Right lobe of liver (tissue), 6 donors: ENCODE results near the gene ZBTB16. TPM values are rescaled to one million over a fixed set of nuclear protein-coding genes. Genes with fewer than 3 reads are reported as not detected.

Source experiments
- ATAC-seq, 4 donors: fragments of 200-7000 bp; cut with Tn5 transposase; one replicate each; pipeline ENCODE4 v1.9.1; 2020; ENCODE audit warnings: mild to moderate bottlenecking in 4 of 4, moderate library complexity in 4 of 4
- DNase-seq, 3 donors: peaks; one replicate each; pipeline ENCODE4 v3.0.0-alpha.2; 2020
- H3K27ac ChIP-seq, 3 donors: fragments of 200-600 bp; one replicate each; pipeline ENCODE4 v1.8.0; 2022
- H3K27me3 ChIP-seq, 2 donors: fragments of 200-600 bp; one replicate each; pipeline ENCODE4 v1.8.0; 2022
- H3K36me3 ChIP-seq, 4 donors: fragments of 200-600 bp; sonication (generic) in 1 of 4; one replicate each; pipeline versions ENCODE4 v1.5.1 to v1.8.0; 2017 to 2022; ENCODE audit warnings: control low read depth in 1 of 4
- H3K4me1 ChIP-seq, 4 donors: fragments of 200-600 bp; sonication (generic) in 1 of 4; one replicate each; pipeline versions ENCODE4 v1.5.1 to v1.8.0; 2017 to 2022; ENCODE audit warnings: control low read depth in 1 of 4
- H3K4me3 ChIP-seq, 3 donors: fragments of 200-600 bp; one replicate each; pipeline ENCODE4 v1.8.0; 2022
- H3K9me3 ChIP-seq, 4 donors: fragments of 200-600 bp; sonication (generic) in 1 of 4; one replicate each; pipeline versions ENCODE4 v1.5.1 to v1.8.0; 2017 to 2022; ENCODE audit warnings: control low read depth in 1 of 4
- CTCF ChIP-seq, 4 donors: fragments of 200-600 bp in 3 of 4; fragments of 450-650 bp in 1 of 4; IDR thresholded peaks; one replicate each; pipeline versions ENCODE4 v1.5.1 to v1.8.0; 2016 to 2022; ENCODE audit warnings: antibody characterized with exemption in 4 of 4, mild to moderate bottlenecking in 2 of 4
- POLR2A ChIP-seq: fragments of 450-650 bp; IDR thresholded peaks from one replicate; pipeline ENCODE4 v1.6.1; 2017; ENCODE audit warnings: antibody characterized with exemption, mild to moderate bottlenecking
- WGBS: methylation state at CpG from one replicate; pipeline ENCODE4 v1.1.6; 2018; ENCODE audit warnings: low coverage, low lambda C conversion rate; ENCODE audit not compliant: insufficient coverage; ENCODE audit errors: missing lambda C conversion rate; 5-methylcytosine and 5-hydroxymethylcytosine counted together
- intact Hi-C, 2 donors: fragments of 100-400 bp; cut with DNase I; formaldehyde crosslinking; loops; one replicate each; pipeline versions ENCODE4 v1.11.2 to v1.14.1; 2022
- total RNA-seq, 6 experiments: library from RNA; depleted of rRNA in 2 of 6; stranded (reverse); fragments of >200 nt in 2 of 6; fragmentation: NEBNext Ultra II Directional in 3 of 6; extraction: Animal tissue kit (Norgen Biotek cat#: 25700) in 3 of 6; gene quantifications; one replicate each; pipeline versions ENCODE4 v1.1.0 to v1.2.4, GENCODE V29; 2016 to 2023
- donor health status: DM: no; HTN: yes; CAD: no.
- donor health status: DM: no; HTN: no; CAD: no.
- donor health status: DM: no; HTN: no; CAD: no.
- donor health status: DM: no; HTN: yes; CAD: no.
- donor health status: DM: no; HTN: yes; CAD: no.

The ZBTB16 gene
- total RNA-seq, 6 experiments from 2014 or later = 13.1 to 205 (median 52.2) TPM

- peak in 2 of 4 donors; percentile 2 to 12 for ATAC-seq
- Histone ChIP-seq H3K9me3 (no peaks in the 10 kb centered on the region), H3K4me1 (peaks cover 0 to 53% (median 23%) of the 10 kb centered on the region in 4 donors), H3K27ac (no peak overlapping the region), H3K4me3 (no peak overlapping the region), H3K36me3 (peaks cover 0 to 49% (median 24%) of the 10 kb centered on the region in 4 donors), H3K27me3 (no peaks in the 10 kb centered on the region)
- TF ChIP-seq POLR2A = no peak
- no peak for TF ChIP-seq CTCF (IDR thresholded peaks at IDR 0.05)
- intact Hi-C loops = loop anchor here (10.0 kb wide), 1 partner anchor 52 kb away; no protein-coding TSS in a partner anchor
- 81% methylated on average over 3 of the region's 4 CpGs for whole genome bisulfite sequencing
- no peak for DNase-seq
These were observed 133.4 kb downstream of the ZBTB16 start for GRCh38 chr11:114192841-114193389.

GRCh38 chr11:114193730-114194679, 134.5 kb downstream of the ZBTB16 start:
- Histone ChIP-seq H3K27ac (no peak overlapping the region), H3K4me3 (no peak overlapping the region), H3K27me3 (no peaks in the 10 kb centered on the region), H3K4me1 (peaks cover 0 to 57% (median 23%) of the 10 kb centered on the region in 4 donors), H3K9me3 (no peaks in the 10 kb centered on the region), H3K36me3 (peaks cover 0 to 46% (median 17%) of the 10 kb centered on the region in 4 donors)
- ATAC-seq (peak in 3 of 4 donors; percentile 4 to 10 (median 8)), DNase-seq (no peak)
- 63% methylated on average over 10 of the region's 10 CpGs for WGBS
- no peak for TF ChIP-seq POLR2A
- TF ChIP-seq CTCF (IDR thresholded peaks at IDR 0.05) = no peak
- intact Hi-C loops = loop anchor here (10.0 kb wide), 1 partner anchor 51 kb away; no protein-coding TSS in a partner anchor

GRCh38 chr11:114194702-114195101, 135.2 kb downstream of the ZBTB16 start:
- no peak for ATAC-seq
- Histone ChIP-seq H3K27me3 (no peaks in the 10 kb centered on the region), H3K36me3 (peaks cover 0 to 41% (median 14%) of the 10 kb centered on the region in 4 donors), H3K4me3 (no peak overlapping the region), H3K4me1 (peaks cover 0 to 57% (median 23%) of the 10 kb centered on the region in 4 donors), H3K27ac (no peak overlapping the region), H3K9me3 (no peaks in the 10 kb centered on the region)
- intact Hi-C loops = loop anchor here (10.0 kb wide), 1 partner anchor 50 kb away; no protein-coding TSS in a partner anchor
- TF ChIP-seq POLR2A = no peak
- TF ChIP-seq CTCF (IDR thresholded peaks at IDR 0.05) = no peak
- no peak for DNase-seq
- 65% methylated on average over 4 of the region's 4 CpGs for WGBS

GRCh38 chr11:114195151-114195550, 135.6 kb downstream of the ZBTB16 start:
- Histone ChIP-seq H3K27me3 (no peaks in the 10 kb centered on the region), H3K4me1 (peaks cover 0 to 57% (median 23%) of the 10 kb centered on the region in 4 donors), H3K36me3 (peaks cover 0 to 37% (median 11%) of the 10 kb centered on the region in 4 donors), H3K9me3 (no peaks in the 10 kb centered on the region), H3K27ac (no peak overlapping the region), H3K4me3 (no peak overlapping the region)
- no peak for ATAC-seq
- WGBS = 78% methylated on average over 3 of the region's 4 CpGs
- intact Hi-C loops = loop anchor here (10.0 kb wide), 1 partner anchor 50 kb away; no protein-coding TSS in a partner anchor
- TF ChIP-seq POLR2A = no peak
- no peak for TF ChIP-seq CTCF (IDR thresholded peaks at IDR 0.05)
- DNase-seq = no peak
